GM12872 (cell line): ENCODE results near the gene BAG5.

Experiments used
- TF ChIP-seq, protein P1 (sequence below): IDR thresholded peaks from 3 replicates; pipeline ENCODE4 v1.5.1; 2011; ENCODE audit warnings: low read depth, mild to moderate bottlenecking, low read length, moderate library complexity; ENCODE audit not compliant: insufficient read depth

Gene BAG5

DNA sequence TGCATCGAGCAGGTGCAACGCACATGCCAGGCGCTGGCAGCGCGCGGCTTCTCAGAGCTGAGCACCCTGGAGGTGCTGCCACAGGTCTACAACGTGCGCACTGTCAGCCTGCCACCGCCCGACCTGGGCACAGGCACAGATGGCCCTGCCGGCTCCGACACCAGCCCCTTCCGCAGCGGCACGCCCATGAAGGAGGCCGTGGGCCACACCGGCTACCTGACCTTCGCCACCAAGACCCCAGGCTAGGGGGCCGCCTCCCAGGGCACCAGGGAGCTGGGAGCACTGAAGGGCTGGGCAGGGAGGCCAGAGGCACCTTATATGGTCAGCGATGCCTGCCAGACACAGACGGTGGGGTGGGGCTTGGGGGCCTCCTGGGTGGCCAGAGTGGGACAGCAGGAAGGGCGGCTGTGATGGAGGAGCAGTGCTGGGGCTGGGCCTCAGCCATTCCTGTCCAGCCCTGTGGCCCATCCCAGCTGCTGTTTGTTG lies 27.8 kb downstream of the BAG5 start:
- TF ChIP-seq, protein P1, sequence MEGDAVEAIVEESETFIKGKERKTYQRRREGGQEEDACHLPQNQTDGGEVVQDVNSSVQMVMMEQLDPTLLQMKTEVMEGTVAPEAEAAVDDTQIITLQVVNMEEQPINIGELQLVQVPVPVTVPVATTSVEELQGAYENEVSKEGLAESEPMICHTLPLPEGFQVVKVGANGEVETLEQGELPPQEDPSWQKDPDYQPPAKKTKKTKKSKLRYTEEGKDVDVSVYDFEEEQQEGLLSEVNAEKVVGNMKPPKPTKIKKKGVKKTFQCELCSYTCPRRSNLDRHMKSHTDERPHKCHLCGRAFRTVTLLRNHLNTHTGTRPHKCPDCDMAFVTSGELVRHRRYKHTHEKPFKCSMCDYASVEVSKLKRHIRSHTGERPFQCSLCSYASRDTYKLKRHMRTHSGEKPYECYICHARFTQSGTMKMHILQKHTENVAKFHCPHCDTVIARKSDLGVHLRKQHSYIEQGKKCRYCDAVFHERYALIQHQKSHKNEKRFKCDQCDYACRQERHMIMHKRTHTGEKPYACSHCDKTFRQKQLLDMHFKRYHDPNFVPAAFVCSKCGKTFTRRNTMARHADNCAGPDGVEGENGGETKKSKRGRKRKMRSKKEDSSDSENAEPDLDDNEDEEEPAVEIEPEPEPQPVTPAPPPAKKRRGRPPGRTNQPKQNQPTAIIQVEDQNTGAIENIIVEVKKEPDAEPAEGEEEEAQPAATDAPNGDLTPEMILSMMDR: no peak

- TF ChIP-seq, protein P1: no peak
Observed at GRCh38 chr14:103533999-103534575, 28.4 kb downstream of the BAG5 start.

- TF ChIP-seq, protein P1: no peak
Observed at GRCh38 chr14:103533137-103533998, 29.1 kb downstream of the BAG5 start.

DNA sequence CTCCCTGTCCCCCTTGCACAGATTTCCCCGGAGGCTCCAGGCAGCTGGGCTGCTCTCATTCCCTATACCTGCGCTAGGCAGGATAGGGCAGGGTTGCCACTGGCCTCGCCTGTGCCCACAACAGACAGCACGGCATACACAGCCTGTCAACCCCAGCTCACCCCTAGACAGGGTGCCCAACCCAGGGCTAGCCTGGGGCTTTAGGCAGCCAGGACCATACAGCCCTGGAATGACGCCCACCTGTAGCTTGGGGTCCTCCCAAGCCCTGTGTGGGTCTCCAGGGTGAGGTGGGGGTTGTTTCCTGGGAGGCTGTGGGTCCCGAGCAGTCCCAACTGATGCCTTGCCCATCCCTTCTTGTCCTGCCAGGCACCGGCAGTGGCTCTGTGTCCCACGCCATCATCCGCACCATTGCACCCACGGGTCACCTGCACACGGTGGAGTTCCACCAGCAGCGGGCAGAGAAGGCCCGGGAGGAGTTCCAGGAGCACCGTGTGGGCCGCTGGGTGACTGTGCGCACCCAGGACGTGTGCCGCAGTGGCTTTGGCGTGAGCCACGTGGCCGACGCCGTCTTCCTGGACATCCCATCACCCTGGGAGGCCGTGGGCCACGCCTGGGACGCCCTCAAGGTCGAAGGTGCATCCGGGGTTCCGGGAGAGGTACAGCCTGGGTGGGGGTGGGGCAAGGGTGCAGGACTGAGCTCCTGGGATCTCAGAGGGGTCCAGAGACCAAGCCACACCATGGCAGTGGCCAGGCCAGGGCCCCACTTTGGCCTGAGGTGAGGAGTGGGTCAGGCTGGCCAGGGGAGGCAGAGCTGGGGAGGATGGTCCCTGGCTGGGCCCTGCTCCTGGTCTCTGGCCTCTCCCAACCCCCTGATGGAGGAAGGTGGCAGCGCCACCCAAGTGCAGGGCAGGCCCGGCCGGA lies 30.0 kb downstream of the BAG5 start:
- TF ChIP-seq, protein P1: no peak

DNA sequence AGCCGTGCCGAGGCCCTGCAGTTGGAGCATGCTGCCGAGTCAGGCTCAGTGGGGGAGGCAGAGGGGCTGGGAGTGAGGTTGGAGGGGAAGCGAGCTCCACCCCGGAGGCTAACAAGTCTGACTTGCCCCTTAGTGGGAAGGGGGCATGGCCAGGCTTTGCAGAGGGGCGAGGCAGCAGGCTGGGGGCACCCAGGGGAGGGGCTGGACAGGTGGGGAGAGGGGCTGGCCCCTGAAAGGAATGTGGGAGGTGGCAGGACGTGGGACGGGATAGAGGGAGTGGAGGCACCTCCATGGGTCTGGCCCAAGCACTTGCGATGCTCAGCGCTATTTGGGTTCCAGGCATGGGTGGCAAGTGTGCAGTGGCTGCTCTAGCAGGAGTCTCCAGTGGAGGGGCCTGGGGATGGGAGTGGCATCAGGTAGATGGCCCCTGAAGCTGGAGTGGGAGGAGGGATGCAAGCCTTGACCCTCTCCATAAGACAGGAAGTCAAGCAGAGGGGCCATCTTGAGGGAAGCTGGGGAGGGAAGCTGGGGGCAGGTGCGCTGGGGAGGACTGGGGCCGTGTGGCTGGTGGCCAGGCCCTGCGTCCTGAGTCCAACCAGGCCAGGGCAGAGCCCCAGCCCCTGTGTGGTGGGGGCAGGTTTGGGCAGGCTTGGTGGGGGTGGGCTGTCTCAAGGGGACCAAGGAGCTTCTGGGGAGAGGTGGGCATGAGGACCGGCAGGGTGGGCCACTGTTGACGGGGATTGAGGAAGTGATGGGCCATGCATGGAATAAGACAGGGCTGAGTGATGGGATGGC lies 30.8 kb downstream of the BAG5 start:
- TF ChIP-seq, protein P1: no peak

DNA sequence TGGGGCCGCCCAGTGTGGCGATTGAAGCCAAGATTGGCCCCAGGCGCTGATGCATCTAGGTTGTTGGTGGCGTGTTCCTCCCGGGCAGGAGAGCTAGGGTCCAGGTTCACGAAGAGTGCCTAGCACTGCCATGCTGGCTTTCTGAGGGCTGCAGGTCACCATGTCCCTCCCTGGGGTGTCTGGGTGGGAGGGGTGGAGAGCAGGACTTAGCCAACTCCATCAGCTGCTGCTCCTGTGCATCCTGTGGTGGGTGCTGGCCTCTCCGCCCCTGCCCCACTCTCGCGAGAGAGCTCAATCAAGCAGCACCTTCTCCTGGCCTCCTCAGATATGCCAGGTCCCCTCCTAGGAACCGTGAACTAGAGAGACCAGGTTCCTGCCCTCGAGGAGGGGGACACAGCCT lies 31.6 kb downstream of the BAG5 start:
- TF ChIP-seq, protein P1: no peak

GRCh38 chr14:103530390-103530789 lies 32.1 kb downstream of the BAG5 start:
- TF ChIP-seq, protein P1: no peak
